IMR-90 (cell line): ENCODE measurements around the gene MTMR4. TPM values are rescaled to one million over a fixed set of nuclear protein-coding genes. Genes with fewer than 3 reads are reported as not detected.

Experiments used
- ATAC-seq: fragments of 200-7000 bp; cut with Tn5 transposase; 2 replicates; pipeline ENCODE4 v1.9.1; 2020; ENCODE audit warnings: low read depth, mild to moderate bottlenecking, moderate library complexity
- BruUV-seq: library from RNA; stranded (reverse); fragments of 400-500 nt; replicated peaks from 2 replicates; lab custom pipeline; 2021; lab: Mats Ljungman, UMichigan
- CTCF ChIA-PET: fragments of 300-600 bp; formaldehyde crosslinking; extraction: SDS; loops from one replicate; lab custom pipeline; 2021; ENCODE audit warnings: antibody characterized with exemption; lab: Yijun Ruan, JAX
- POLR2A ChIA-PET: fragments of 300-600 bp; sonication (Branson Sonifier 250); formaldehyde crosslinking; loops from one replicate; lab custom pipeline; 2022; ENCODE audit warnings: antibody characterized with exemption; ENCODE audit not compliant: unreplicated experiment; lab: Charles Lee
- DNase-seq: peaks from one replicate; pipeline ENCODE4 v3.0.0; 2013
- H2AFZ ChIP-seq: replicated peaks from 2 replicates; pipeline ENCODE3; 2013; ENCODE audit warnings: low read length, mild to moderate bottlenecking; ENCODE audit not compliant: poor library complexity
- H2AK5ac ChIP-seq: 2 replicates; pipeline ENCODE4 v1.6.1; 2013; ENCODE audit warnings: low read depth, low read length, inconsistent platforms
- H2AK9ac ChIP-seq: replicated peaks from 2 replicates; pipeline ENCODE3; 2013; ENCODE audit warnings: mild to moderate bottlenecking, low read depth, low read length, moderate library complexity; ENCODE audit not compliant: poor library complexity
- H2BK120ac ChIP-seq: 2 replicates; pipeline ENCODE4 v1.6.1; 2013; ENCODE audit warnings: low read depth, low read length, inconsistent platforms
- H2BK15ac ChIP-seq: 3 replicates; pipeline ENCODE4 v1.6.1; 2013; ENCODE audit warnings: low read depth, low read length, inconsistent platforms
- H2BK20ac ChIP-seq: 2 replicates; pipeline ENCODE4 v1.6.1; 2013; ENCODE audit warnings: low read depth, mild to moderate bottlenecking, inconsistent platforms, low read length, moderate library complexity
- H2BK5ac ChIP-seq: 2 replicates; pipeline ENCODE4 v1.6.1; 2013; ENCODE audit warnings: mild to moderate bottlenecking, low read depth, low read length, inconsistent platforms; ENCODE audit not compliant: poor library complexity, severe bottlenecking
- H3K14ac ChIP-seq: replicated peaks from 2 replicates; pipeline ENCODE4 v1.6.1; 2013; ENCODE audit warnings: low read depth, low read length, inconsistent platforms
- H3K18ac ChIP-seq: 2 replicates; pipeline ENCODE4 v1.6.1; 2013; ENCODE audit warnings: low read depth, low read length, control low read depth
- H3K23ac ChIP-seq: 2 replicates; pipeline ENCODE4 v1.6.1; 2013; ENCODE audit warnings: low read depth, low read length, inconsistent platforms
- H3K27ac ChIP-seq: 2 replicates; pipeline ENCODE4 v1.5.1; 2013; ENCODE audit warnings: mild to moderate bottlenecking, control low read depth, low read length; ENCODE audit not compliant: insufficient read depth
- H3K27me3 ChIP-seq: 2 replicates; pipeline ENCODE4 v1.6.1; 2013; ENCODE audit warnings: low read length; ENCODE audit not compliant: control insufficient read depth, insufficient read depth
- H3K36me3 ChIP-seq: 2 replicates; pipeline ENCODE4 v1.6.1; 2013; ENCODE audit warnings: low read length, mixed read lengths; ENCODE audit not compliant: control insufficient read depth, insufficient read depth
- H3K4ac ChIP-seq: 2 replicates; pipeline ENCODE4 v1.6.1; 2013; ENCODE audit warnings: low read depth, low read length, inconsistent platforms
- H3K4me1 ChIP-seq: 2 replicates; pipeline ENCODE4 v1.6.1; 2013; ENCODE audit warnings: low read length, mixed read lengths; ENCODE audit not compliant: control insufficient read depth, insufficient read depth
- H3K4me2 ChIP-seq: 2 replicates; pipeline ENCODE4 v1.6.1; 2013; ENCODE audit warnings: low read depth, mild to moderate bottlenecking, control low read depth, low read length, moderate library complexity
- H3K4me3 ChIP-seq: 2 replicates; pipeline ENCODE4 v1.5.1; 2013; ENCODE audit warnings: low read depth, mild to moderate bottlenecking, control low read depth, low read length, moderate library complexity; ENCODE audit not compliant: insufficient read depth
- H3K56ac ChIP-seq: 2 replicates; pipeline ENCODE4 v1.6.1; 2013; ENCODE audit warnings: low read length, inconsistent platforms; ENCODE audit not compliant: insufficient read depth; ENCODE audit errors: extremely low read depth
- H3K79me1 ChIP-seq, 2 experiments: 2 replicates each; pipeline ENCODE4 v1.6.1; 2013; ENCODE audit warnings: low read length in 2 of 2, inconsistent platforms in 1 of 2, low read depth in 1 of 2
- H3K9ac ChIP-seq: 2 replicates; pipeline ENCODE4 v1.6.1; 2013; ENCODE audit warnings: low read depth, low read length, control low read depth
- H3K9me1 ChIP-seq: 2 replicates; pipeline ENCODE4 v1.6.1; 2013; ENCODE audit warnings: low read length, inconsistent platforms; ENCODE audit not compliant: insufficient read depth
- H3K9me3 ChIP-seq: 2 replicates; pipeline ENCODE4 v1.6.1; 2013; ENCODE audit warnings: low read length; ENCODE audit not compliant: control insufficient read depth, insufficient read depth
- H4K20me1 ChIP-seq: 2 replicates; pipeline ENCODE4 v1.6.1; 2013; ENCODE audit warnings: low read length, inconsistent platforms; ENCODE audit not compliant: insufficient read depth
- H4K5ac ChIP-seq: 2 replicates; pipeline ENCODE4 v1.6.1; 2013; ENCODE audit warnings: mild to moderate bottlenecking, low read depth, low read length, control low read depth
- H4K8ac ChIP-seq, 2 experiments: 2 replicates each; pipeline ENCODE4 v1.6.1; 2013; ENCODE audit warnings: low read depth in 2 of 2, low read length in 2 of 2, control low read depth in 1 of 2, inconsistent platforms in 1 of 2
- H4K91ac ChIP-seq: 2 replicates; pipeline ENCODE4 v1.6.1; 2013; ENCODE audit warnings: low read depth, low read length, inconsistent platforms; ENCODE audit not compliant: insufficient read depth
- BHLHE40 ChIP-seq: fragments of 150-350 bp; IDR thresholded peaks from 2 replicates; pipeline ENCODE4 v1.6.1; 2016; ENCODE audit warnings: mild to moderate bottlenecking, low read depth, low read length
- ELK1 ChIP-seq: fragments of 150-350 bp; IDR thresholded peaks from 2 replicates; pipeline ENCODE4 v1.6.1; 2016; ENCODE audit warnings: low read depth, mild to moderate bottlenecking, low read length, moderate library complexity, borderline replicate concordance
- MAFK ChIP-seq: IDR thresholded peaks from 2 replicates; pipeline ENCODE4 v1.6.1; 2012; ENCODE audit warnings: low read depth, low read length, improper control_type of control experiment
- MXI1 ChIP-seq: IDR thresholded peaks from 2 replicates; pipeline ENCODE4 v1.6.1; 2012; ENCODE audit warnings: low read depth, mild to moderate bottlenecking, low read length, moderate library complexity, borderline replicate concordance
- RAD21 ChIP-seq: IDR thresholded peaks from 2 replicates; pipeline ENCODE4 v1.6.1; 2012; ENCODE audit warnings: low read length, improper control_type of control experiment
- RFX5 ChIP-seq: IDR thresholded peaks from 2 replicates; pipeline ENCODE4 v1.8.0; 2012; ENCODE audit warnings: low read depth, mild to moderate bottlenecking, low read length, moderate library complexity
- SMC3 ChIP-seq: fragments of 150-350 bp; IDR thresholded peaks from 2 replicates; pipeline ENCODE4 v1.6.1; 2016; ENCODE audit warnings: low read depth, mild to moderate bottlenecking, antibody characterized with exemption, low read length, moderate library complexity
- WGBS, 2 experiments: methylation state at CpG; one replicate each; pipeline versions ENCODE4 v1.1.5 to v1.1.7; 2013; ENCODE audit warnings: missing lambda C conversion rate in 2 of 2; ENCODE audit not compliant: insufficient read length in 1 of 2; ENCODE audit errors: extremely low coverage in 2 of 2; 5-methylcytosine and 5-hydroxymethylcytosine counted together
- dilution Hi-C: fragments of 300-500 bp; cut with HindIII; formaldehyde crosslinking; loops from one replicate; pipeline ENCODE4 v1.14.3; 2018; ENCODE audit warnings: low sequenced_read_pairs; ENCODE audit not compliant: unreplicated experiment
- in situ Hi-C: fragments of 300-500 bp; cut with MboI; formaldehyde crosslinking; loops from 3 replicates; pipeline ENCODE4 v1.14.3; 2019; ENCODE audit warnings: low sequenced_read_pairs, inconsistent platforms, mixed read lengths
- intact Hi-C: fragments of 100-400 bp; cut with micrococcal nuclease; formaldehyde crosslinking; loops from 2 replicates; pipeline ENCODE4 v1.10.0; 2022
- polyA plus RNA-seq, 3 experiments: library from polyadenylated mRNA; depleted of rRNA; stranded (reverse); fragments of >200 nt; gene quantifications; 2 replicates each; pipeline ENCODE4 v1.2.3, GENCODE V29; 2012; ENCODE audit warnings: low replicate concordance in 1 of 3
- total RNA-seq: library from RNA; depleted of rRNA; stranded (reverse); fragments of >200 nt; gene quantifications from 2 replicates; pipeline ENCODE4 v1.2.3, GENCODE V29; 2012
- TF ChIP-seq, protein P1 (sequence below): conservative IDR thresholded peaks from 2 replicates; pipeline ENCODE4 v1.5.1; 2012; ENCODE audit warnings: mild to moderate bottlenecking, low read depth, low read length, improper control_type of control experiment

Gene MTMR4
- total and polyA plus RNA-seq, 2 of the 4 experiments (the other 2 are of a cell fraction), result 13.2 to 42.5 TPM

DNA sequence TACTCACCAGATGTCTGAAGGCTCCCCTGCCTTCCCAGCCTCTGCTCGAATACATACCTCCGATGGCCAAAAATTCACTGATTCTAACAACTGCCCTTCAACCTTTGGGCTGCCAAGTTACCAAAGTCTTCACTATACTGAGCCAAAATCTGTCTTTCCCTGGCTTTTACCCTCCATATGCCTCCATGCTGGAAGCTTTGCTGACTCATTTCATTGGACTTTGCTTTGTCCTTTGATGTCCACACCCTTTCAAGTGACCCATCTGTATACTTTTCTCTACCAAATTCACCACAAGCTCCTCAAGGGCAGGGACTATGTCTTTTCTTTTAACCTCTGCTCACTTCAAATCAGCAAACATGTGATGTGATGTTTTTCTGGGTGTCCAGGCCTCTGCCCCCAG lies 21.0 kb upstream of the MTMR4 start:
- Histone ChIP-seq H3K9me3 (no peaks in the 10 kb centered on the region), H2BK5ac (no peak overlapping the region), H4K20me1 (no peaks in the 10 kb centered on the region), H3K23ac (no peak overlapping the region), H4K5ac (no peak overlapping the region), H3K36me3 (no peaks in the 10 kb centered on the region), H2AK5ac (no peak overlapping the region), H3K14ac (no peak overlapping the region), H4K8ac (no peak overlapping the region), H2AK9ac (no peak overlapping the region), H3K56ac (no peak overlapping the region), H2AFZ (no peak overlapping the region), H3K27ac (no peak overlapping the region), H4K91ac (no peak overlapping the region; the same call in 1 of the 2 replicates), H3K4me3 (no peak overlapping the region), H3K9me1 (peaks cover 6% of the 10 kb centered on the region; the same call in 1 of the 2 replicates), H3K4ac (no peak overlapping the region), H3K4me2 (no peak overlapping the region), H3K9ac (no peak overlapping the region), H2BK15ac (no peak overlapping the region), H2BK20ac (no peak overlapping the region), H3K4me1 (peaks cover 5% of the 10 kb centered on the region; the same call in 1 of the 2 replicates), H3K27me3 (peaks cover 26% of the 10 kb centered on the region), H3K18ac (no peak overlapping the region), H2BK120ac (no peak overlapping the region), H3K79me1 (no peaks in the 10 kb centered on the region)
- dilution Hi-C loops, result no loop called here
- TF ChIP-seq MXI1 (no peak), RFX5 (no peak), RAD21 (no peak), ELK1 (no peak), MAFK (no peak), BHLHE40 (no peak), SMC3 (no peak)
- TF ChIP-seq, protein P1, sequence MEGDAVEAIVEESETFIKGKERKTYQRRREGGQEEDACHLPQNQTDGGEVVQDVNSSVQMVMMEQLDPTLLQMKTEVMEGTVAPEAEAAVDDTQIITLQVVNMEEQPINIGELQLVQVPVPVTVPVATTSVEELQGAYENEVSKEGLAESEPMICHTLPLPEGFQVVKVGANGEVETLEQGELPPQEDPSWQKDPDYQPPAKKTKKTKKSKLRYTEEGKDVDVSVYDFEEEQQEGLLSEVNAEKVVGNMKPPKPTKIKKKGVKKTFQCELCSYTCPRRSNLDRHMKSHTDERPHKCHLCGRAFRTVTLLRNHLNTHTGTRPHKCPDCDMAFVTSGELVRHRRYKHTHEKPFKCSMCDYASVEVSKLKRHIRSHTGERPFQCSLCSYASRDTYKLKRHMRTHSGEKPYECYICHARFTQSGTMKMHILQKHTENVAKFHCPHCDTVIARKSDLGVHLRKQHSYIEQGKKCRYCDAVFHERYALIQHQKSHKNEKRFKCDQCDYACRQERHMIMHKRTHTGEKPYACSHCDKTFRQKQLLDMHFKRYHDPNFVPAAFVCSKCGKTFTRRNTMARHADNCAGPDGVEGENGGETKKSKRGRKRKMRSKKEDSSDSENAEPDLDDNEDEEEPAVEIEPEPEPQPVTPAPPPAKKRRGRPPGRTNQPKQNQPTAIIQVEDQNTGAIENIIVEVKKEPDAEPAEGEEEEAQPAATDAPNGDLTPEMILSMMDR, result no peak
- DNase-seq (peak; percentile 22), ATAC-seq (no peak)
- 89% methylated on average over 2 of the region's 2 CpGs; no CpG with 5 or more reads in 1 of the 2 experiments for WGBS, 2 experiments
- ChIA-PET POLR2A (no interaction called here), CTCF (no interaction called here)
- in situ Hi-C loops, result no loop called here
- intact Hi-C loops, result no loop called here
- BruUV-seq, result no TSS peak
